ENCODE results near the gene NCKAP5.

Gene NCKAP5

DNA sequence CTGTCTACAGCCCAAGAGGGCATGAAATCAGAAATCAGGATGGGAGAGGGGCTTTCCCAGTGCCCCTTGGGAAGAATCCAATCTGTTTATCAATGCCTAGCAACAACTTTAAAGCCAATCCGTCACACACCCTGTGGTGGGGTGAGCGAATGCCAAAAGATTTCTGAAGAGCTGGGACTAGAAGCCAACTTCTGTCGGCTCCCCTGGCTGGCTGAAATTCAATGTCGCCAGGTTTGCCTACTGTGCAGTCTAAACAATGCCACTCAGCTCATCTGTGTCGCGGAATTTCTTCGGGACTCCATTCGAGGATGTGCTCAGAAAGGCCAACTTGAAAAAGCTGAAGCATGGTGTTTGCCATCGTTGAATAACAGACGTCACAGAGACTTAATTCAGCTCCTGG lies 31.5 kb upstream of the NCKAP5 start:
- TF ChIP-seq TEAD4 (IDR thresholded peaks at IDR 0.05) (no peak), YY1 (IDR thresholded peaks at IDR 0.05; ENCODE audit: low read depth) (no peak), CEBPB (IDR thresholded peaks at IDR 0.05) (no peak), CREB1 (IDR thresholded peaks at IDR 0.05; ENCODE audit: low read depth) (no peak), ZBTB7A (IDR thresholded peaks at IDR 0.05; ENCODE audit: low read depth) (no peak), RAD21 (IDR thresholded peaks at IDR 0.05; ENCODE audit: low read depth) (no peak), TCF12 (IDR thresholded peaks at IDR 0.05; ENCODE audit: low read depth) (no peak), NFIC (IDR thresholded peaks at IDR 0.05) (no peak), EGR1 (IDR thresholded peaks at IDR 0.05) (no peak)
- TF ChIP-seq, protein P1, sequence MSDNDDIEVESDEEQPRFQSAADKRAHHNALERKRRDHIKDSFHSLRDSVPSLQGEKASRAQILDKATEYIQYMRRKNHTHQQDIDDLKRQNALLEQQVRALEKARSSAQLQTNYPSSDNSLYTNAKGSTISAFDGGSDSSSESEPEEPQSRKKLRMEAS (IDR thresholded peaks at IDR 0.05): no peak
- TF ChIP-seq, protein P2, sequence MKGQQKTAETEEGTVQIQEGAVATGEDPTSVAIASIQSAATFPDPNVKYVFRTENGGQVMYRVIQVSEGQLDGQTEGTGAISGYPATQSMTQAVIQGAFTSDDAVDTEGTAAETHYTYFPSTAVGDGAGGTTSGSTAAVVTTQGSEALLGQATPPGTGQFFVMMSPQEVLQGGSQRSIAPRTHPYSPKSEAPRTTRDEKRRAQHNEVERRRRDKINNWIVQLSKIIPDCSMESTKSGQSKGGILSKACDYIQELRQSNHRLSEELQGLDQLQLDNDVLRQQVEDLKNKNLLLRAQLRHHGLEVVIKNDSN (IDR thresholded peaks at IDR 0.05): no peak
- TF ChIP-seq, protein P3, sequence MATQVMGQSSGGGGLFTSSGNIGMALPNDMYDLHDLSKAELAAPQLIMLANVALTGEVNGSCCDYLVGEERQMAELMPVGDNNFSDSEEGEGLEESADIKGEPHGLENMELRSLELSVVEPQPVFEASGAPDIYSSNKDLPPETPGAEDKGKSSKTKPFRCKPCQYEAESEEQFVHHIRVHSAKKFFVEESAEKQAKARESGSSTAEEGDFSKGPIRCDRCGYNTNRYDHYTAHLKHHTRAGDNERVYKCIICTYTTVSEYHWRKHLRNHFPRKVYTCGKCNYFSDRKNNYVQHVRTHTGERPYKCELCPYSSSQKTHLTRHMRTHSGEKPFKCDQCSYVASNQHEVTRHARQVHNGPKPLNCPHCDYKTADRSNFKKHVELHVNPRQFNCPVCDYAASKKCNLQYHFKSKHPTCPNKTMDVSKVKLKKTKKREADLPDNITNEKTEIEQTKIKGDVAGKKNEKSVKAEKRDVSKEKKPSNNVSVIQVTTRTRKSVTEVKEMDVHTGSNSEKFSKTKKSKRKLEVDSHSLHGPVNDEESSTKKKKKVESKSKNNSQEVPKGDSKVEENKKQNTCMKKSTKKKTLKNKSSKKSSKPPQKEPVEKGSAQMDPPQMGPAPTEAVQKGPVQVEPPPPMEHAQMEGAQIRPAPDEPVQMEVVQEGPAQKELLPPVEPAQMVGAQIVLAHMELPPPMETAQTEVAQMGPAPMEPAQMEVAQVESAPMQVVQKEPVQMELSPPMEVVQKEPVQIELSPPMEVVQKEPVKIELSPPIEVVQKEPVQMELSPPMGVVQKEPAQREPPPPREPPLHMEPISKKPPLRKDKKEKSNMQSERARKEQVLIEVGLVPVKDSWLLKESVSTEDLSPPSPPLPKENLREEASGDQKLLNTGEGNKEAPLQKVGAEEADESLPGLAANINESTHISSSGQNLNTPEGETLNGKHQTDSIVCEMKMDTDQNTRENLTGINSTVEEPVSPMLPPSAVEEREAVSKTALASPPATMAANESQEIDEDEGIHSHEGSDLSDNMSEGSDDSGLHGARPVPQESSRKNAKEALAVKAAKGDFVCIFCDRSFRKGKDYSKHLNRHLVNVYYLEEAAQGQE (IDR thresholded peaks at IDR 0.05; ENCODE audit: low read depth): no peak

DNA sequence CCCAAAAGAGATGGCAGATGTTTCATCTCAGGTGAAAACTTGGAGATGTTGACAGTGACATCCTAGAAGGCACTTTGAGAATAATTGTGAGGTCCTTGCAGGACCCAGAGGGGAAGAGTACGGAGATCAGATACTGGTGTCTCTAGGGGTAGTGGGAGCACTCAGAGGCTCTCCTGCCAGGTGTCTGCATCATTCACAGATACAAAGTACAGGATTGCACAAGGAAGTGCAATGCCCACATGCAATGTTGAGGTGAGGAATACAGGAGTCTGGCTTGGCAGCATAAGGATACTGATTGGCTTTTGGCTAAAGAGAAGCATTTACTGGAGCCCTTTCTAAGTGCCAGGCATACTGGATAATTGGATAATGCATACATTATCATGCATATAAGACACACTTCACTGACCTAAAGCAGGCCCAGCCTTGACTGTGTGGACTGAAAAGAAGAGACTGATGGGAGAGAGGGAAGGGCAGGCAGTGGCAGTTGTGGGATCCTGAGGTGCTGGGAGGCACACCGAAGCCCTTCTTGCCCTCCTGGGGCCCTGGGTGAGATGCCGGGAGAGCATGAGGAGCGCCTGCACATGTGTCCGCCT lies 31.0 kb upstream of the NCKAP5 start:
- TF ChIP-seq TCF12 (IDR thresholded peaks at IDR 0.05; ENCODE audit: low read depth): no peak
- no peak for TF ChIP-seq ZBTB7A (IDR thresholded peaks at IDR 0.05; ENCODE audit: low read depth)
- no peak for TF ChIP-seq RAD21 (IDR thresholded peaks at IDR 0.05; ENCODE audit: low read depth)
- TF ChIP-seq, protein P3 (IDR thresholded peaks at IDR 0.05; ENCODE audit: low read depth): no peak

DNA sequence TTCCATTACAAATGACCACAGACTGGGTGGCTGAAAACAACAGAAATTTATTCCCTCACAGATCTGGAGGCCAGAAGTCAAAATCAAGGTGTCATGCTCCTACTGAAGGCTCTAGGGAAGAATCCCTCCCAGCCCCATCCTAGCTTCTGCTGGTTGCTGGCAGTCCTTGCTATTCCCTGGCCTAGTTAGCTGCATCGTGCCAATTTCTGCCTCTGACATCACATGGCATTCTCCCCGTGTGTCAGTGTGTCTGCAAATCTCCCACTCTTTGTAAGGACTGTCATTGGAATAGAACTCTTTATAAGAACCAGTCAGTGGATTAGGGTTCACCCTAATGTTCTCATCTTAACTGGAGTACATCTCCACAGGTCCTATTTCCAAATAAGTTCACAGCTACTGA lies 30.5 kb upstream of the NCKAP5 start:
- TF ChIP-seq FOXM1 (IDR thresholded peaks at IDR 0.05; ENCODE audit: borderline replicate concordance, low read depth) (no peak), TEAD4 (IDR thresholded peaks at IDR 0.05) (no peak), RAD21 (IDR thresholded peaks at IDR 0.05; ENCODE audit: low read depth) (no peak), NFIC (IDR thresholded peaks at IDR 0.05) (no peak), EGR1 (IDR thresholded peaks at IDR 0.05) (no peak), TAF1 (IDR thresholded peaks at IDR 0.05; ENCODE audit: low read depth) (no peak), CREB1 (IDR thresholded peaks at IDR 0.05; ENCODE audit: low read depth) (no peak), CEBPB (IDR thresholded peaks at IDR 0.05) (no peak), ZBTB7A (IDR thresholded peaks at IDR 0.05; ENCODE audit: low read depth) (no peak), TCF12 (IDR thresholded peaks at IDR 0.05; ENCODE audit: low read depth) (no peak), YY1 (IDR thresholded peaks at IDR 0.05; ENCODE audit: low read depth) (no peak), EP300 (IDR thresholded peaks at IDR 0.05; ENCODE audit: borderline replicate concordance) (no peak)
- TF ChIP-seq, protein P1 (IDR thresholded peaks at IDR 0.05): no peak
- TF ChIP-seq, protein P3 (IDR thresholded peaks at IDR 0.05; ENCODE audit: low read depth): no peak
- TF ChIP-seq, protein P2 (IDR thresholded peaks at IDR 0.05): no peak

DNA sequence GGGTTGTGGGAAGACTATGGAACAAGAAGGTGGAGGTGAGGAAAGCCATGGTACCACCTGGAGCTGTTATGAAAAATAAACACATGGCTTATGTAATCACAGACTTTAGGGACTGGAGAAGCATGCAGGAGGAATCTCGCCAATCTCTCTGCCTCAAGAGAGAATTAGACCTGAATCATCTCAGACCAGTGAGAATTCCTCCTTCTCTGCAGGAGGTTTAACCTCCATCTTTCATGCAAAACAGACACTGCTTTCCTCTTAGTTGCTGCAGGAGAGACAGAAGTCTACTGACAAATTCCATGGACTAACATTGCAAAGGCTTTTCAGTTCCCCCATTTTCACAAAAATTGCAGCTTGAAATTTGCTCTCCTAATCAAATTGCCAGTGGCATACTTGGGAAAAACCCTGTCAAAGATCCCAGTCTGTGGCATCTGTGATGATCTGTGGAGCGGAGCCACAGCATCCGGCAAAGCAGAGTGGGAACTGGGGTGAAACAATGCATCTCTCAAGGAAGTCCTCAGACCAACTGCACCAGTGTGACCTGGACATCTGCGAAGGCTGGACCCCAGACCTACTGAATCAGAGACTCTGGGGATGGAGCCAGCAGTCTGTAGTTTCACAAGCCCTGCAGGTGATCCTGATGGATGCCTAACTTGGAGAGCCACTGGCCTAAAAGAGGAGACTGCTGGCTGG lies 28.6 kb upstream of the NCKAP5 start:
- TF ChIP-seq TEAD4 (IDR thresholded peaks at IDR 0.05) (no peak), TCF12 (IDR thresholded peaks at IDR 0.05; ENCODE audit: low read depth) (no peak), EP300 (IDR thresholded peaks at IDR 0.05; ENCODE audit: borderline replicate concordance) (no peak), CREB1 (IDR thresholded peaks at IDR 0.05; ENCODE audit: low read depth) (no peak), EGR1 (IDR thresholded peaks at IDR 0.05) (no peak), TAF1 (IDR thresholded peaks at IDR 0.05; ENCODE audit: low read depth) (no peak), CEBPB (IDR thresholded peaks at IDR 0.05) (no peak), FOXM1 (IDR thresholded peaks at IDR 0.05; ENCODE audit: borderline replicate concordance, low read depth) (no peak), YY1 (IDR thresholded peaks at IDR 0.05; ENCODE audit: low read depth) (no peak), ZBTB7A (IDR thresholded peaks at IDR 0.05; ENCODE audit: low read depth) (no peak), NFIC (IDR thresholded peaks at IDR 0.05) (no peak), RAD21 (IDR thresholded peaks at IDR 0.05; ENCODE audit: low read depth) (no peak)
- TF ChIP-seq, protein P3 (IDR thresholded peaks at IDR 0.05; ENCODE audit: low read depth): no peak
- TF ChIP-seq, protein P1 (IDR thresholded peaks at IDR 0.05): no peak
- TF ChIP-seq, protein P2 (IDR thresholded peaks at IDR 0.05): no peak
